Liver (tissue), 3 donors: ENCODE results near the gene SUPT6H.
A peak's percentile ranks its signal among the peaks of the same experiment; 100 is the strongest.

ENCODE experiments used
- CTCF ChIP-seq: fragments of 150-350 bp; IDR thresholded peaks from 2 replicates; pipeline ENCODE4 v1.5.1; 2017; ENCODE audit warnings: improper control_type of control experiment, low read depth, low read length; ENCODE audit not compliant: missing input control
- SP1 ChIP-seq: IDR thresholded peaks from 2 replicates; pipeline ENCODE4 v1.6.1; 2018; ENCODE audit warnings: antibody characterized with exemption, mild to moderate bottlenecking
- donor health status: healthy.
- donor health status: healthy.

- TF ChIP-seq SP1 = peak; percentile 44
- no peak for TF ChIP-seq CTCF
Observed at GRCh38 chr17:28626818-28627217, 35.2 kb upstream of the SUPT6H start.
